ENCODE measurements around the gene HEXD.

The HEXD gene

DNA sequence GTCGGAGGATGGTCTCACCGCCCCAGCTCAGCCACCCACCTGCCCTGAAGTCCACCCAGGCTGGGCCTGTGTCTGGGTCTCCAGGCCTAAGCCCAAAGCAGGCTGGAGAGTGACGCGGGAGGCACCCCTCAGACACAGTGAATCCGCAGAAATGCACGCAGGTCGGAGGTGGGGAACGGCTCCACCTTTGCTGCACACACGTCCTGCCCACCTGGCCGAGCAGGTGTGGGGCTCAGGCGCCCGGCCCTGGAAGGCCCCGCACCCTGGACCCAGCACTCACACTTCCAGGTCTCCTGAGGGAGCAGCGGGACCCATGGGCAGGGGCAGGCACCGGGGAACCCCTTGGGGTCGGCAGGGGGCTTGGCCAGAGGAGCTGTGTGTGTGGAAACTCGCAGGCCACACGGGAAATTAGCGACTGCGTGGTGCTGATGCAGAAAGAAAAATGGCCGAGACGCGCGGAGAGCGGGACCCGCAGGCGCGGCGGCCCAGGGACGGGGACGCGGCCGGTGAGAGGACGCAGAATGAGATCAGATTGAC, 21.8 kb downstream of the HEXD start:
- Histone ChIP-seq H3K79me1 (replicated peaks; ENCODE audit: low read length, poor library complexity, severe bottlenecking) (no peaks in the 10 kb centered on the region), H4K91ac (ENCODE audit: low read length) (peak overlapping the region; percentile 8), H3K27me3 (ENCODE audit: control insufficient read depth in 1 of 2, insufficient read depth in 1 of 2, low read length in 2 of 2) (no peaks in the 10 kb centered on the region), H2BK15ac (ENCODE audit: low read depth, poor library complexity, severe bottlenecking) (peak overlapping the region; percentile 45), H2BK5ac (ENCODE audit: low read depth, low read length, poor library complexity, severe bottlenecking) (no peak overlapping the region), H3K9ac (ENCODE audit: low read length) (no peak overlapping the region), H3K23ac (ENCODE audit: low read length in 2 of 2) (no peak overlapping the region), H2BK120ac (ENCODE audit: low read depth, low read length) (no peak overlapping the region), H2BK12ac (ENCODE audit: low read length in 2 of 2) (no peak overlapping the region), H3K27ac (ENCODE audit: low read length, poor library complexity, severe bottlenecking) (no peak overlapping the region), H3K18ac (ENCODE audit: low read depth in 1 of 2, low read length in 2 of 2) (no peak overlapping the region), H2AK5ac (ENCODE audit: low read length, severe bottlenecking) (no peak overlapping the region), H3K9me3 (ENCODE audit: control insufficient read depth, low read length) (no peaks in the 10 kb centered on the region), H3K36me3 (ENCODE audit: control insufficient read depth in 1 of 2, insufficient read depth in 2 of 2, low read depth in 1 of 2, low read length in 2 of 2) (peaks cover 35 to 82% of the 10 kb centered on the region in 2 experiments), H4K8ac (ENCODE audit: low read length) (peak overlapping the region; percentile 19), H3K4me1 (ENCODE audit: control insufficient read depth, insufficient read depth, low read depth, low read length) (peaks cover 31% of the 10 kb centered on the region), H2AFZ (ENCODE audit: low read depth, low read length) (no peak overlapping the region), H3K4me3 (ENCODE audit: insufficient read depth in 1 of 2, low read depth in 1 of 2, low read length in 2 of 2) (no peak overlapping the region), H3K4ac (ENCODE audit: low read depth in 1 of 2, low read length in 2 of 2) (no peak overlapping the region), H3K14ac (ENCODE audit: low read length in 2 of 2) (no peak overlapping the region), H3K4me2 (ENCODE audit: low read length, poor library complexity, severe bottlenecking) (no peak overlapping the region)
- WGBS: 95% methylated on average over 34 of the region's 34 CpGs
- no peak for DNase-seq

DNA sequence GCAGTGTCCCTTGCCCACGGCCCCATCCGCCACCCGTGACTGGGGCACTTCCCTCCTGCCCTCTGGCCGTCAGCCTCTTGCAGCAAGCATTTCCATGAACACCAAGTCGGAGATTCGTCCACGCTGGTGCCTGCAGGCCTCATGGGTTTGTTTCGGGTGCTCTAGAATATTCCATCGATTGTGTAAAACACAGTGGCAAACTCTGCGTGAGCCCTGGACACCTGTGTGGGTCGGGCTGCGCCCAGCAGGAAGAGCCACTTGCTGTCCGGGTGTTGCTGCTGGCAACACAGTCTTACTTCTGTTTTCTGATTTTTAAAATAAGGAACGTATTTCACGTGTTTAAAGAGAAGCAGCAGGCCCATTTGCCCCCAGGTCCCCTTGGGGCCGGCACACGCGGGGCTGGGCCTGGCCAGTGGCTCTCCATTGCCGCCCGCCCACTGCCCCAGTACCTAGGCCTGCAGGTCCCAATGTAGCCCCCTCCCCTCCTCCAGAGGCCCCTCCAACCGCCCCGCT, 22.4 kb downstream of the HEXD start:
- Histone ChIP-seq H4K91ac (ENCODE audit: low read length) (peak overlapping the region; percentile 1), H2BK5ac (ENCODE audit: low read depth, low read length, poor library complexity, severe bottlenecking) (no peak overlapping the region)

DNA sequence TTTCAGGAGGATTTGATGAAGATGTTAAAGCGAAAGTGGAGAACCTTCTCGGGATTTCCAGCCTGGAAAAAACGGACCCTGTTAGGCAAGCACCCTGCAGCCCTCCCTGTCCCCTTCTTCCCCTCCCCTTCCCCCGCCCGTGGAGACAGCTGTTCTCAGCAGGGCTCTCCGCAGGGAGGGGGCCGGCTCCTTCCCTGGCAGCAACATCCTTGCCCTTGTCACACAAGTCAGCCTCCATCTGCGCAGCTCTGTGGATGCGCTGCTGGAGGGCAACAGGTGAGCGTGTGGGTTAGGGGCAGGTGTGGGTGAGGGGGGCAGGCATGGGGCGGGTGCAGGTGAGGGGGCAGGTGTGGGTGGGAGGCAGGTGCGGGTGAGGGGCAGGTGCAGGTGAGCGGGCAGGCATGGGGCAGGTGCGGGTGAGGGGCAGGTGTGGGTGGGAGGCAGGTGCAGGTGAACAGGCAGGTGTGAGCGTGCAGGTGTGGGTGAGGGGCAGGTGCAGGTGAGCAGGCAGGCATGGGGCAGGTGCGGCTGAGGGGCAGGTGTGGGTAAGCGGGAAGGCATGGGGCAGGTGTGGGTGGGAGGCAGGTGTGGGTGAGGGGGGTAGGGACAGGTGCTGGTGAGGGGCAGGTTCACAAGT, 23.0 kb downstream of the HEXD start:
- no peak overlapping the region for H3K4me3 ChIP-seq (ENCODE audit: insufficient read depth in 1 of 2, low read depth in 1 of 2, low read length in 2 of 2)
- no peak overlapping the region for H3K14ac ChIP-seq (ENCODE audit: low read length in 2 of 2)
- H3K4ac ChIP-seq (ENCODE audit: low read depth in 1 of 2, low read length in 2 of 2): no peak overlapping the region
- H3K9ac ChIP-seq (ENCODE audit: low read length): no peak overlapping the region
- no peak overlapping the region for H2BK120ac ChIP-seq (ENCODE audit: low read depth, low read length)
- H3K4me2 ChIP-seq (ENCODE audit: low read length, poor library complexity, severe bottlenecking): no peak overlapping the region
- peaks cover 32% of the 10 kb centered on the region for H3K4me1 ChIP-seq (ENCODE audit: control insufficient read depth, insufficient read depth, low read depth, low read length)
- no peak overlapping the region for H3K23ac ChIP-seq (ENCODE audit: low read length in 2 of 2)
- no peak overlapping the region for H4K8ac ChIP-seq (ENCODE audit: low read length)
- peaks cover 11% of the 10 kb centered on the region for H3K79me1 ChIP-seq (replicated peaks; ENCODE audit: low read length, poor library complexity, severe bottlenecking)
- peak; percentile 11 for DNase-seq
- no peak overlapping the region for H4K91ac ChIP-seq (ENCODE audit: low read length)
- WGBS: 81% methylated on average over 15 of the region's 17 CpGs
- no peak overlapping the region for H2BK12ac ChIP-seq (ENCODE audit: low read length in 2 of 2)
- no peak overlapping the region for H3K27ac ChIP-seq (ENCODE audit: low read length, poor library complexity, severe bottlenecking)
- H2BK15ac ChIP-seq (ENCODE audit: low read depth, poor library complexity, severe bottlenecking): no peak overlapping the region
- H3K9me3 ChIP-seq (ENCODE audit: control insufficient read depth, low read length): no peaks in the 10 kb centered on the region
- no peak overlapping the region for H2BK5ac ChIP-seq (ENCODE audit: low read depth, low read length, poor library complexity, severe bottlenecking)
- H3K27me3 ChIP-seq (ENCODE audit: control insufficient read depth in 1 of 2, insufficient read depth in 1 of 2, low read length in 2 of 2): no peaks in the 10 kb centered on the region
- H3K36me3 ChIP-seq (ENCODE audit: control insufficient read depth in 1 of 2, insufficient read depth in 2 of 2, low read depth in 1 of 2, low read length in 2 of 2): peaks cover 38 to 85% of the 10 kb centered on the region in 2 experiments
- H2AK5ac ChIP-seq (ENCODE audit: low read length, severe bottlenecking): no peak overlapping the region
- no peak overlapping the region for H3K18ac ChIP-seq (ENCODE audit: low read depth in 1 of 2, low read length in 2 of 2)
- H2AFZ ChIP-seq (ENCODE audit: low read depth, low read length): no peak overlapping the region

More for the DNA sequence above, 22.4 kb downstream of the HEXD start:
- Histone ChIP-seq H2AK5ac (ENCODE audit: low read length, severe bottlenecking) (no peak overlapping the region), H3K4ac (ENCODE audit: low read depth in 1 of 2, low read length in 2 of 2) (no peak overlapping the region), H3K18ac (ENCODE audit: low read depth in 1 of 2, low read length in 2 of 2) (no peak overlapping the region), H3K9ac (ENCODE audit: low read length) (no peak overlapping the region), H3K36me3 (ENCODE audit: control insufficient read depth in 1 of 2, insufficient read depth in 2 of 2, low read depth in 1 of 2, low read length in 2 of 2) (peaks cover 35 to 84% of the 10 kb centered on the region in 2 experiments), H3K27ac (ENCODE audit: low read length, poor library complexity, severe bottlenecking) (no peak overlapping the region), H3K27me3 (ENCODE audit: control insufficient read depth in 1 of 2, insufficient read depth in 1 of 2, low read length in 2 of 2) (no peaks in the 10 kb centered on the region), H3K4me2 (ENCODE audit: low read length, poor library complexity, severe bottlenecking) (no peak overlapping the region), H2BK15ac (ENCODE audit: low read depth, poor library complexity, severe bottlenecking) (peak overlapping the region; percentile 63), H3K4me1 (ENCODE audit: control insufficient read depth, insufficient read depth, low read depth, low read length) (peaks cover 32% of the 10 kb centered on the region), H3K9me3 (ENCODE audit: control insufficient read depth, low read length) (no peaks in the 10 kb centered on the region), H4K8ac (ENCODE audit: low read length) (no peak overlapping the region), H3K23ac (ENCODE audit: low read length in 2 of 2) (no peak overlapping the region), H3K4me3 (ENCODE audit: insufficient read depth in 1 of 2, low read depth in 1 of 2, low read length in 2 of 2) (no peak overlapping the region), H2AFZ (ENCODE audit: low read depth, low read length) (no peak overlapping the region), H3K14ac (ENCODE audit: low read length in 2 of 2) (no peak overlapping the region), H3K79me1 (replicated peaks; ENCODE audit: low read length, poor library complexity, severe bottlenecking) (peaks cover 5% of the 10 kb centered on the region), H2BK12ac (ENCODE audit: low read length in 2 of 2) (no peak overlapping the region), H2BK120ac (ENCODE audit: low read depth, low read length) (no peak overlapping the region)
- DNase-seq: no peak
- WGBS: 89% methylated on average over 18 of the region's 22 CpGs

DNA sequence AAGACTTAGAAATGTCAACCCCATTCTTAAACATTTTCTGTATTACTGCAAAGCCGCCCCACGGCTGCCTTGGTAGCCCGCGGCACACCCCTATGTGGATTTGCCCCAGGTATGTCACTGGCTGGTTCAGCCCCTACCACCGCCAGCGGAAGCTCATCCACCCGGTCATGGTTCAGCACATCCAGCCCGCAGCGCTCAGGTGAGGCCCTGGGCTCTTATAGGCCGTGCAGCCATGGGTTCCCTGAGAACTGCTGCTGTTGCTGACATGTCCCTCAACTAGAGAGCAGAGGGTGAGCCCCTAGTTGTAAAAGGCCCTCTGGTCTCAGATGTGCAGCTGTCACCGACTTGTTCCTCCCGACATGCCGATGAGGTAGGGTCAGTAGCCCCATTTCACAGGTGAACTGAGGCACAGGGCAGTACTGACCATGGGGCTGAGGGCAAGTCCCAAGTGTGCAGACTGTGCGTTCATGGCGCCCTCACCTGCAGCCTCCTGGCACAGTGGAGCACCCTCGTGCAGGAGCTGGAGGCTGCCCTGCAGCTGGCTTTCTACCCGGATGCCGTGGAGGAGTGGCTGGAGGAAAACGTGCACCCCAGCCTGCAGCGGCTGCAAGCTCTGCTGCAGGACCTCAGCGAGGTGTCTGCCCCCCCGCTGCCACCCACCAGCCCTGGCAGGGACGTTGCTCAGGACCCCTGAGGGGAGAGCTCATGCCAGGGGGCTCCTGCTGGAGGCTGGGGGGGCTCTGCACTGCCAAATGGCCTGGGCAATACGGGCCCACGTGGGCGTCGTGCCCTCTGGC, 23.7 kb downstream of the HEXD start:
- no peak for DNase-seq
- Histone ChIP-seq H4K91ac (ENCODE audit: low read length) (no peak overlapping the region), H3K36me3 (ENCODE audit: control insufficient read depth in 1 of 2, insufficient read depth in 2 of 2, low read depth in 1 of 2, low read length in 2 of 2) (peaks cover 38 to 85% of the 10 kb centered on the region in 2 experiments), H3K18ac (ENCODE audit: low read depth in 1 of 2, low read length in 2 of 2) (no peak overlapping the region), H2BK120ac (ENCODE audit: low read depth, low read length) (no peak overlapping the region), H2AK5ac (ENCODE audit: low read length, severe bottlenecking) (no peak overlapping the region), H3K14ac (ENCODE audit: low read length in 2 of 2) (no peak overlapping the region), H3K9ac (ENCODE audit: low read length) (no peak overlapping the region), H3K4me1 (ENCODE audit: control insufficient read depth, insufficient read depth, low read depth, low read length) (peaks cover 27% of the 10 kb centered on the region), H3K9me3 (ENCODE audit: control insufficient read depth, low read length) (no peaks in the 10 kb centered on the region), H3K23ac (ENCODE audit: low read length in 2 of 2) (no peak overlapping the region), H2BK12ac (ENCODE audit: low read length in 2 of 2) (no peak overlapping the region), H3K4me2 (ENCODE audit: low read length, poor library complexity, severe bottlenecking) (no peak overlapping the region), H3K27ac (ENCODE audit: low read length, poor library complexity, severe bottlenecking) (no peak overlapping the region), H2AFZ (ENCODE audit: low read depth, low read length) (no peak overlapping the region), H3K4ac (ENCODE audit: low read depth in 1 of 2, low read length in 2 of 2) (no peak overlapping the region), H4K8ac (ENCODE audit: low read length) (no peak overlapping the region), H3K4me3 (ENCODE audit: insufficient read depth in 1 of 2, low read depth in 1 of 2, low read length in 2 of 2) (no peak overlapping the region), H3K27me3 (ENCODE audit: control insufficient read depth in 1 of 2, insufficient read depth in 1 of 2, low read length in 2 of 2) (no peaks in the 10 kb centered on the region), H2BK15ac (ENCODE audit: low read depth, poor library complexity, severe bottlenecking) (no peak overlapping the region), H2BK5ac (ENCODE audit: low read depth, low read length, poor library complexity, severe bottlenecking) (no peak overlapping the region), H3K79me1 (replicated peaks; ENCODE audit: low read length, poor library complexity, severe bottlenecking) (peaks cover 18% of the 10 kb centered on the region)
- WGBS: 92% methylated on average over 27 of the region's 27 CpGs
